HG03064 (cell line): Measurements from ENCODE around the gene MYOZ2.

Source experiments
- ATAC-seq: cut with Tn5 transposase; IDR thresholded peaks from one replicate; pipeline ENCODE4 v1.9.1; 2021; ENCODE audit warnings: low read depth; ENCODE audit not compliant: unreplicated experiment

MYOZ2 gene

GRCh38 chr4:119135721-119136121 lies at the start of gene MYOZ2:
Gene MYOZ2, plus strand, starts transcription at chr4:119135832. Its CDS starts 694 bp downstream, at chr4:119136526.
- ATAC-seq, result no peak

- no peak for ATAC-seq
These were observed 48.5 kb upstream of the MYOZ2 start for GRCh38 chr4:119087121-119087520.

- no peak for ATAC-seq
These were observed 48.0 kb upstream of the MYOZ2 start for GRCh38 chr4:119087656-119088055.

- no peak for ATAC-seq
These were observed 42.4 kb upstream of the MYOZ2 start for GRCh38 chr4:119093042-119093827.

GRCh38 chr4:119097282-119097900 lies 38.2 kb upstream of the MYOZ2 start:
- no peak for ATAC-seq

GRCh38 chr4:119098306-119098705 lies 37.3 kb upstream of the MYOZ2 start:
- ATAC-seq, result no peak

- ATAC-seq, result no peak
These were observed 36.3 kb upstream of the MYOZ2 start for GRCh38 chr4:119099227-119099810.

- ATAC-seq, result no peak
These were observed 35.0 kb upstream of the MYOZ2 start for GRCh38 chr4:119100655-119101054.

- ATAC-seq, result no peak
These were observed 32.4 kb upstream of the MYOZ2 start for GRCh38 chr4:119103263-119103662.

- no peak for ATAC-seq
These were observed 30.9 kb upstream of the MYOZ2 start for GRCh38 chr4:119104644-119105273.

- no peak for ATAC-seq
These were observed 30.0 kb upstream of the MYOZ2 start for GRCh38 chr4:119105605-119106004.

- no peak for ATAC-seq
These were observed 29.3 kb upstream of the MYOZ2 start for GRCh38 chr4:119106036-119107000.

- no peak for ATAC-seq
These were observed 25.5 kb upstream of the MYOZ2 start for GRCh38 chr4:119110121-119110520.

- ATAC-seq, result no peak
These were observed 24.3 kb upstream of the MYOZ2 start for GRCh38 chr4:119111296-119111695.

- no peak for ATAC-seq
These were observed 22.5 kb upstream of the MYOZ2 start for GRCh38 chr4:119113033-119113655.

GRCh38 chr4:119116021-119116420 lies 19.6 kb upstream of the MYOZ2 start:
- ATAC-seq, result no peak

GRCh38 chr4:119116925-119117900 lies 18.4 kb upstream of the MYOZ2 start:
- ATAC-seq, result no peak

- ATAC-seq, result no peak
These were observed 17.2 kb upstream of the MYOZ2 start for GRCh38 chr4:119118397-119118796.

GRCh38 chr4:119124352-119124751 lies 11.3 kb upstream of the MYOZ2 start:
- no peak for ATAC-seq
